NB4 (cell line): Measurements from ENCODE around the gene TWF1.

Experiments
- POLR2A ChIP-seq: IDR thresholded peaks from 2 replicates; pipeline ENCODE4 v1.6.1; 2011; ENCODE audit warnings: mild to moderate bottlenecking; ENCODE audit not compliant: insufficient read length; ENCODE audit errors: extremely low read depth
- TF ChIP-seq, protein P1 (sequence below): IDR thresholded peaks from one replicate; pipeline ENCODE4 v1.5.1; 2012; ENCODE audit warnings: low read depth, low read length

DNA sequence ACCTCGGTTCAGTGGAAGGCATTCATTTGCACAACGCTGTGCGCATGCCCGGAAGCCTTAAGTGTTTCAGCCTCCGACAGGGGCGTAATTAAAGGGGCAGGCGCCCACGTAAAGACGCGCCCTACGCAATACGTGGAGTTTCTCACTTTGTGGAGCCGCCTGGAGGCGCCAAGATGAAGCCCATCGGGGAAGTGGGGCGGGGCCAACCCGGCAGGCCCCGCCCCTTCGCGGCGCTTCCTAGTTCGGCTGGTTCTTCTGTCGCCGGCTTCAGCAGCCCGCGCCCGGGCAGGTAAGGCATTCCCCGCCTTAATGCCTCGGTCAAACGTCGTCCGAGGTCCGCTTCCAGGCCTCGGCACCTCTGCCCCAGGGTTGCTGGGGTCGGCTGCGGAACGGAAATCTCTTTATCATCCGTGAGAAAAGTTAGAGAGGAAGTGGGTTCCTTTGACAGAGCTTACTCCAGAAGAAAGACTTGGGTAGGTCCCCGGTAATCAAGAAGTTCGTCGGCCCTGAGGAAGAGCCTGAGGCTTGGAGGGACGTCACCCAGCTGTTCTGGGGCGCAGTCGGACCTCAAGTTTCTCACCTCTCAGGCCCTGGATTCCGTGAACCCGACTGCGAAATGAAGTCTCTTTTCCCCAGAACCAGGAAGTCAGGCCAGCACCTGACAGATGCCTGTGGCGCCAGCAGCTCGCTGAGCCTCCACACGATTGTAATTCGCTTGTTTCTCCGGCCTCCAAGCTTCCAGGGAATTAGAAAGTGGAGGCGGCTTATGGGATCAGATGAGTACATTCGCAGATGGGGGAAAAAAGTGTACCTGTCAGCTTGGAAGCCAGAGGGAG is 47.2 kb downstream of the TWF1 start, which contains the start of the genes IRAK4 and PUS7L:
- TF ChIP-seq, protein P1, sequence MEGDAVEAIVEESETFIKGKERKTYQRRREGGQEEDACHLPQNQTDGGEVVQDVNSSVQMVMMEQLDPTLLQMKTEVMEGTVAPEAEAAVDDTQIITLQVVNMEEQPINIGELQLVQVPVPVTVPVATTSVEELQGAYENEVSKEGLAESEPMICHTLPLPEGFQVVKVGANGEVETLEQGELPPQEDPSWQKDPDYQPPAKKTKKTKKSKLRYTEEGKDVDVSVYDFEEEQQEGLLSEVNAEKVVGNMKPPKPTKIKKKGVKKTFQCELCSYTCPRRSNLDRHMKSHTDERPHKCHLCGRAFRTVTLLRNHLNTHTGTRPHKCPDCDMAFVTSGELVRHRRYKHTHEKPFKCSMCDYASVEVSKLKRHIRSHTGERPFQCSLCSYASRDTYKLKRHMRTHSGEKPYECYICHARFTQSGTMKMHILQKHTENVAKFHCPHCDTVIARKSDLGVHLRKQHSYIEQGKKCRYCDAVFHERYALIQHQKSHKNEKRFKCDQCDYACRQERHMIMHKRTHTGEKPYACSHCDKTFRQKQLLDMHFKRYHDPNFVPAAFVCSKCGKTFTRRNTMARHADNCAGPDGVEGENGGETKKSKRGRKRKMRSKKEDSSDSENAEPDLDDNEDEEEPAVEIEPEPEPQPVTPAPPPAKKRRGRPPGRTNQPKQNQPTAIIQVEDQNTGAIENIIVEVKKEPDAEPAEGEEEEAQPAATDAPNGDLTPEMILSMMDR, result peak; percentile 29
- TF ChIP-seq POLR2A, result peak; percentile 90
